ENCODE results near the gene CCDC187. TPM values are rescaled to one million over a fixed set of nuclear protein-coding genes. Genes with fewer than 3 reads are reported as not detected.

Gene CCDC187
- total RNA-seq, 2 experiments from 2014 or later = not detected

DNA sequence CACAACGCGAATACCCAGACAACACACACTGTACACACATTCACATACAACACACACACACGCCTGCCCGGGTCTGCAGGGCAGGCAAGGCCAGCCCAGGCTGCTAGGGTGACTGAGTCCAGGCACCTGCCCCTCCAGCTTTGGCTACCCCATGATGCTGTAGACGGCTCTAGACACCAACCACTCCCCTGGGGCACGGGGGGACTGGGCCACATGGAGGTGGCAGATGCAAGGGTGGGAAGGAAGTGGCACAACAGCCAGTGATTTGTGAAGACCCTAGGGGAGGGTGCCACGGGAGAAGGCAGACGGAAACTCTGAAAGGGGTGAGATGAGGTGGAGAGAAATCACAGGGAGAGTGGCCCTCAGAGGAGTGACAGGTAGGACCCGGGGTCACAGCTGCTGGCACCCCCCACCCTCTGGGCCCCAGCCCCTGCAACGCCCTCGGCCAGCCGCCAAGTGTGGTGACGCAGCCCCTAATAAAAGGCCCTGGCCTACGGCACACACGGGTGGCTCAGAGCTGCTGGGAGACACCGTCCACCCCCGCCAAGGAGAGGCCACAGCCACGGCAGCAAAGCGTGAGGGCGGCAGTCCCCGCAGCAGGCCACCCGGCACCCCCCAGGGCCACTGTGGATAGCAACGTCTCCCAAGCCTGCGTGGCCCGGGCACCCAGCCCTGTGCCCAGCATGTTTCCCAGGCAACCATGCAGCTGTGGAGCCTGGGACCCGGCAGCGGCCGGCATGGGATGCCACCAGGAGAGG lies 6.6 kb upstream of the CCDC187 start:
- peaks cover 3% of the 10 kb centered on the region for H3K4me1 Mint-ChIP-seq
- peaks cover 4% of the 10 kb centered on the region for H3K27me3 Mint-ChIP-seq
- ChIA-PET CTCF (no interaction called here), POLR2A (no interaction called here)
- no peaks in the 10 kb centered on the region for H3K36me3 Mint-ChIP-seq (ENCODE audit: low read depth)
- H3K27ac Mint-ChIP-seq = no peak overlapping the region
- H3K4me3 Mint-ChIP-seq = no peak overlapping the region
- peaks cover 9% of the 10 kb centered on the region for H3K9me3 Mint-ChIP-seq
- no peak for DNase-seq

DNA sequence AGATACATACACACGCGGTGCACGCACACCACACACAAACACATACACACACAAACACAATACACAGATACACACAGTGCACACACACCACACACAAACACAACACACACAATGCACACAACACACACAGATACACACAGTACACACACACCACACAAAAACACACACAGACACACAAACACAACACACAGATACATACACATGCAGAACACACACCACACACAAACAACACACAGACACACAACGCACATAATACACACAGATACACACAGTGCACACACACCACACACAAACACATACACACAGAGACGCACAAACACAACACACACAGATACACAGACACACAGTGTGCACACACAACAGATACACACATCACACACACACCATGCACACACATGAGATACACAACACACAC lies 5.9 kb upstream of the CCDC187 start:
- POLR2A ChIA-PET = no interaction called here
- no peak for DNase-seq
- no peak overlapping the region for H3K27ac Mint-ChIP-seq
- peaks cover 4% of the 10 kb centered on the region for H3K27me3 Mint-ChIP-seq
- CTCF ChIA-PET = no interaction called here
- no peak overlapping the region for H3K4me3 Mint-ChIP-seq
- H3K4me1 Mint-ChIP-seq = peaks cover 3% of the 10 kb centered on the region
- H3K9me3 Mint-ChIP-seq = peaks cover 5% of the 10 kb centered on the region
- no peaks in the 10 kb centered on the region for H3K36me3 Mint-ChIP-seq (ENCODE audit: low read depth)

DNA sequence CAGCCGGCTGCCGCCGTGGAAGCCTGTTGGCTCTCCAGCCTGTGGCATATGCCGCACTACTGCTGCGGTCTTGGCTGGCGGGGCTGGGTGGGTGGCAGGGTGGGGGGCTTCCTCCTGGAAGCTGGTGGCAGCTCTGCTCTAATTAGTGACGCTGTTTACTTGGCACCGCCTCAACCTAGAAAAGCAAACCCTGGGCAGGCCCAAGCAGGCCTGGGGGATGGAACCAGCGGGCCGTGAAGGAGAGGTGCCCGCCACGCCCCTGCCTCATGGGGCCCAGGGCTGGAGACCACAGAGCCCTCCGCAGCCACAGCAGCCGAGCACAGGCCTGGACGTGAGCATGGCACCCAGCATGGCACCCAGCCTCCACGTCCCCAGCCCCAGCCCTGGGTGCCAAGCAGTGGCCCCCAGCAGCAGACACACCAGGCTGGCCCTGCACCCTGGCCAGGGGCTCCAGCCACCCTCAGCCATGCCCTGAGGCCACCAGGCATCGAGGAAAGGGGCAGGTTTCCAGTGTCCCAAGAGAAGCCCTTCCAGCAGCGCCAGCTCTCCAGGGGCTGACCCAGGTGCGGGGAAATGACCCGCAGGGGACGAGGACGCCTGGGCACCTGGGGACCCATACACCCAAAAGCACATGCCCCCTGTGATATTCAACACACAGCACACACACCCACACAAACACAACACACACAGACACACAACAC lies 5.4 kb upstream of the CCDC187 start:
- Mint-ChIP-seq H3K4me1 (peaks cover 3% of the 10 kb centered on the region), H3K36me3 (ENCODE audit: low read depth) (no peaks in the 10 kb centered on the region), H3K27ac (no peak overlapping the region), H3K27me3 (peaks cover 4% of the 10 kb centered on the region), H3K4me3 (no peak overlapping the region), H3K9me3 (no peaks in the 10 kb centered on the region)
- ChIA-PET POLR2A (no interaction called here), CTCF (no interaction called here)
- no peak for DNase-seq

- H3K27ac Mint-ChIP-seq = no peak overlapping the region
- POLR2A ChIA-PET = no interaction called here
- peaks cover 4% of the 10 kb centered on the region for H3K27me3 Mint-ChIP-seq
- CTCF ChIA-PET = no interaction called here
- no peak for DNase-seq
- H3K4me1 Mint-ChIP-seq = peaks cover 3% of the 10 kb centered on the region
- no peak overlapping the region for H3K4me3 Mint-ChIP-seq
- no peaks in the 10 kb centered on the region for H3K9me3 Mint-ChIP-seq
- H3K36me3 Mint-ChIP-seq (ENCODE audit: low read depth) = no peaks in the 10 kb centered on the region
Measured at GRCh38 chr9:136308702-136309053, 4.8 kb upstream of the CCDC187 start.

GRCh38 chr9:136308006-136308701 lies 4.3 kb upstream of the CCDC187 start:
- Mint-ChIP-seq H3K36me3 (ENCODE audit: low read depth) (no peaks in the 10 kb centered on the region), H3K9me3 (no peaks in the 10 kb centered on the region), H3K27ac (no peak overlapping the region), H3K4me1 (peaks cover 3% of the 10 kb centered on the region), H3K27me3 (peaks cover 4% of the 10 kb centered on the region), H3K4me3 (no peak overlapping the region)
- ChIA-PET CTCF (no interaction called here), POLR2A (no interaction called here)
- DNase-seq = no peak

GRCh38 chr9:136307215-136307750 lies 3.4 kb upstream of the CCDC187 start:
- no peaks in the 10 kb centered on the region for H3K36me3 Mint-ChIP-seq (ENCODE audit: low read depth)
- ChIA-PET POLR2A (no interaction called here), CTCF (no interaction called here)
- no peak overlapping the region for H3K4me3 Mint-ChIP-seq
- no peaks in the 10 kb centered on the region for H3K9me3 Mint-ChIP-seq
- H3K27me3 Mint-ChIP-seq = peaks cover 4% of the 10 kb centered on the region
- no peak for DNase-seq
- H3K4me1 Mint-ChIP-seq = peaks cover 3% of the 10 kb centered on the region
- H3K27ac Mint-ChIP-seq = no peak overlapping the region

DNA sequence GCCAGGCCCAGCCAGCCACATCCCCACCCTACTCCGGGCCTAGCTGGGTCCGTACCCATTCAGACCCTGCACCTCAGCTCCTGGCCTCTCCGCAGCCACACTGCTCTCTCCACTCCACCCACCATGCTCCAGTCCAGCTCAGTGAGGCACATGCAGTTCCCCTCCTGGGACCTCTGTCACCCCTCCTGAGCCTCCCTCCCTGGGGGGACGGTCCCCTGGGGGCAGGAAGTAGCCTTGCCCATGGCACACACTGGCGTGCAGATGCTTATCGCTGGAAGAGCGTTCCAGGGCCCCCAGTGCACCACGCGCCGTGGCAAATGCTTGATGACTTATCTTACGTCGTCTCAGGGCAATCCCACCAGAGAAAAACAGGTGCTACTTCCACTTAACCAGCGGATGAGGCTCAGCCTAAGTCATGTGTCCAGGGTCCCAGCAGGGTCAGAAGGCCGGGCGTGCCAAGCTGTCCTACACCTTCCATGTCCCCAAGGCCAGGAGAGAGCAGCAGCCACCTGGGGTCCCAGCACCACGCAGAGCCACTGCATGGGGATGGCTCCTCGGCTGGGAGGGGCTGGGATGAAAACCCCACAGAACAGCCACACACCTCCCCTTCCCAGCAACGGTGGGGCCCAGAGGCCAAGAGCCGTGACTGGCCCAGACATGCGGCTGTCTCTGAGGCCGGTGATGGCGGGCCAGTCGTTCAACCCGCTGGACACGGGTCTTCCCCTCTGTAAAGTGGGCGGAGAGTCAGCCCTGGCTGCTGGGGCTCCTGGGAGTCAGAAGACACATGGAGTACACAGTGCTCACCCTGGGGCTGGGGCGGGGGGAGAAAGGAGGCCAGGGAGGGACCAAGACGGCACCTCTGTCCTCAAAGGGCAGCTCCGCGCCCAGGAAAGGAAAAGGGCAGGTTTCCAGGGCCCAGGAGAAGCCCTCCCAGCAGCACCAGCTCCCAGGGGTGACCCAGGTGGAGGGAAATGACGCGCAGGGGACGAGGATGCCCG lies 2.6 kb upstream of the CCDC187 start:
- CTCF ChIA-PET = interaction anchor here (0.6 kb wide), 1 partner anchor 120 kb away, joined by 4 read pairs; no protein-coding TSS in a partner anchor
- H3K27me3 Mint-ChIP-seq = peaks cover 4% of the 10 kb centered on the region
- H3K9me3 Mint-ChIP-seq = no peaks in the 10 kb centered on the region
- POLR2A ChIA-PET = no interaction called here
- peaks cover 3% of the 10 kb centered on the region for H3K4me1 Mint-ChIP-seq
- no peak for DNase-seq
- no peak overlapping the region for H3K27ac Mint-ChIP-seq
- no peak overlapping the region for H3K4me3 Mint-ChIP-seq
- no peaks in the 10 kb centered on the region for H3K36me3 Mint-ChIP-seq (ENCODE audit: low read depth)

DNA sequence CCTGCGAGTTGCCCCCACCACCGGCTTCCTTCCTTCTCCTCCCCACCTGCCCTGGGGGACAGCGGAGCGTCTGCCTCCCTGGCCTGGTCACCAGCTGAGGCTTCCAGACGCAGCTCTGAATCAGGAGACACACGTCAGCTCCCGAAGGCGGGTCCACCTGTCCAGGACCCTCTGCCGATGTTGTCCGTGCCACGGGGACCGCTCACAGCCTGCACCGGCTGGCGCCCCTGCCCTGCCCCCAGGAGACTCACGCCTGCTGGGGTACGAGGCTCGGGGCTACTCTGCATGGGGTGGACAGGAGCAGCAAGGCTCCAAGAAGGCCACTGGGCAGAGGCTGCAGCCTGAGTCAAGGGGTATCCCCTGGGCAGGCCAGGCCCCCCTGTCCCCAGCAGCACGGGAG lies 1.9 kb upstream of the CCDC187 start:
- Mint-ChIP-seq H3K27ac (no peak overlapping the region), H3K9me3 (no peaks in the 10 kb centered on the region), H3K36me3 (ENCODE audit: low read depth) (no peaks in the 10 kb centered on the region), H3K27me3 (peaks cover 4% of the 10 kb centered on the region), H3K4me3 (no peak overlapping the region), H3K4me1 (peaks cover 3% of the 10 kb centered on the region)
- POLR2A ChIA-PET = no interaction called here
- CTCF ChIA-PET = no interaction called here
- DNase-seq = no peak

DNA sequence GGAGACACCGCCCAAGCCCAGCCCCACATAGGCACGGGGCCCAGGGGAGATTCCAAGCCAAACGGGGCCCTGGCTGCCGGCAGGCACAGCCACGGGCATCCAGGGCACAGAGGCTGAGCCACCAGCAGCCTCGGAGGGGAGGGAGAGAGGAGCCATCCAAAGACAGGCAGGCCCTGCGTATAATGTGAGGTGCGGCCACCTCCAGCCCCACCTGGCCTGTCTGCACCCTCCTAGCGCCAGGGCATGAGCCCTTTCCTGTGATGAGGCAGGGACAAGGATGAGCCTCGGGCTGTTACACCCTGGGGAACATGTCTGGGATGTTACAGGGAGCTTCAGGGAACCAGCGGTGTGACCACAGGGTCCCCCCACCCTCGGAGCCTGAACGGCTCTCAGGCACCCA lies 1.1 kb upstream of the CCDC187 start:
- POLR2A ChIA-PET = no interaction called here
- no peaks in the 10 kb centered on the region for H3K36me3 Mint-ChIP-seq (ENCODE audit: low read depth)
- no peak overlapping the region for H3K27ac Mint-ChIP-seq
- peaks cover 3% of the 10 kb centered on the region for H3K4me1 Mint-ChIP-seq
- H3K9me3 Mint-ChIP-seq = no peaks in the 10 kb centered on the region
- no peak overlapping the region for H3K4me3 Mint-ChIP-seq
- peaks cover 4% of the 10 kb centered on the region for H3K27me3 Mint-ChIP-seq
- no peak for DNase-seq
- CTCF ChIA-PET = no interaction called here

DNA sequence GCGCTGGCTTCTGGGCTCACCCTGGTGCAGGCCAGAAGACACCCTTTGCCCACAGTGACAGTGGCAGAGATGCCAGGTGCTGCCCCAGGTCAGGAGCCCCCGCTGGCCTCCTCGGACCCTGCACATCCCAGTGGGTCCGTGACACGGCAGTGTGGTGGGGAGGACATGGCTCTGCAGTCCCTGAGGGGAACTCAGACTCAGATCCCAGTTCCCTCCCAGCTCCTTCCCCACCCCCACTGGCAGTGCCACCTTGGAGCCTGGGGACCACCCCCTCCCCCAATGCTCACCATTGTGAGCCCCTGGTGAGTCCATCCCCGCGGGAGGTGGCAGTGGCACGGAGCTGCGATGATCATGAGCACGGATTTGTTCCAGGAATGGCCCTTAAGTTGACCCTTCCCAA lies 562 bp upstream of the CCDC187 start:
- Mint-ChIP-seq H3K4me1 (peaks cover 3% of the 10 kb centered on the region), H3K9me3 (no peaks in the 10 kb centered on the region), H3K4me3 (no peak overlapping the region), H3K36me3 (ENCODE audit: low read depth) (no peaks in the 10 kb centered on the region), H3K27me3 (peaks cover 4% of the 10 kb centered on the region), H3K27ac (no peak overlapping the region)
- ChIA-PET CTCF (no interaction called here), POLR2A (no interaction called here)
- DNase-seq = no peak

DNA sequence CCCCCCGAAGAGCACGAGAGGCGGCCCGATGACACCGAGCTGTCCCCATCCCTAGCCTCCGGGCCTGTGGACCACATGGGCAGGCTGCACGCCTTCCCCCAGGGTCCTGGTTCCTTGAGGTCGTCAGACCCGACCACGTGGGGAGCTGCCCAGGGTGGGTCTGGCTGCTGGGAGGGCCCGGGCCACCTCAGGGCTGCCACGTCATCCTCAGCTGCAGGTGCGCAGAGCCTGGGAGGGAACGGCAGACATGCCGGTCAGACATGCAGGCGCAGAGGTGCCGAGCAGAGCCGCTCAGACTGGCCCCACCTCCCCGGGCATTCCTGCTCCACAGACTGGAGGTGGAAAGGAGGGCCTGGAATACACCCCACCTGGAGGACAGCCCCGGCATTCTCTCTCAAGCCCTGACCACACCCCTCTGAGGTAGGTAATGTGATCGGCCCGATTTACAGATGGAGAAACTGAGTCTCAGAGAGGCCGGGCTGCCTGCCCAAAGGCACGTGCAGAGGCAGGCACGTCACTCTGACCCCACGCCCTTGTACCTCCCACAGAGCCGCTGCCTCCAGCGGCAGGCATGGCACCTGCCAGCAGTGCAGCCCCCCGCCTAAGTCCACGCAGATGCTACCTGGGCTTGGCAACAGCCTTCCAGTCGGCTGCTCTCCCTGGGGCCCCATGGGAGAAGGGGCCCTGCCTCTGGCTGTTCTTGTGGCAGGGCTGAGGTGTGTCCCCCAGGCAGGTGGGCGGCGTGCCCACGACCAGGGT lies 649 bp downstream of the CCDC187 start:
- Mint-ChIP-seq H3K4me1 (peaks cover 3% of the 10 kb centered on the region), H3K9me3 (no peaks in the 10 kb centered on the region), H3K27ac (no peak overlapping the region), H3K27me3 (peaks cover 4% of the 10 kb centered on the region), H3K4me3 (no peak overlapping the region), H3K36me3 (ENCODE audit: low read depth) (no peaks in the 10 kb centered on the region)
- ChIA-PET CTCF (no interaction called here), POLR2A (no interaction called here)
- DNase-seq = no peak

DNA sequence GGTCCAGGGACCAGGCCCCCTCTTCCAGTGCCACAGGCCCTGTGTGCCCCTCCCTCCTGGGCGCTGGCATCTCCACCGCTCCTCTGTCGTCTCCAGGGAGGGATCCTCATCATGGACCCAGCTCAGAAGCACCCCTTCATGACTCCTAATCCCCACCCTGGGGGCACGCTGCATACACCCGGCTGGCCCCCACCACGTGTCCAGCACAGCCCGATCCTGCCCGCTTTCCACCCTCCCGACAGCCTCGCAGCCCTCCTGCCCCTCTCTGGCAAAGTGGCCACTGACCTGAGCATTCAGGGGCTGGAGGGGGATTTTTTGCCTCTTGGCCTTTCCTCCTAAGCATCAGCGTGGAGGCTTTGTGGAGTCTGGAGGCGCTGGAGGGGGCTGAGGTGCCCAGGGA lies 1.4 kb downstream of the CCDC187 start:
- no peak overlapping the region for H3K4me3 Mint-ChIP-seq
- H3K9me3 Mint-ChIP-seq = no peaks in the 10 kb centered on the region
- no peaks in the 10 kb centered on the region for H3K36me3 Mint-ChIP-seq (ENCODE audit: low read depth)
- H3K27me3 Mint-ChIP-seq = peaks cover 4% of the 10 kb centered on the region
- H3K27ac Mint-ChIP-seq = no peak overlapping the region
- H3K4me1 Mint-ChIP-seq = peaks cover 3% of the 10 kb centered on the region
- ChIA-PET POLR2A (interaction anchor here (0.6 kb wide), 1 partner anchor 15 kb away, joined by 3 read pairs; no protein-coding TSS in a partner anchor), CTCF (no interaction called here)
- DNase-seq = no peak
